ENCODE data around the gene AQP7. TPM values are rescaled to one million over a fixed set of nuclear protein-coding genes. Genes with fewer than 3 reads are reported as not detected.

Gene AQP7
- total RNA-seq, 4 donors from 2014 or later: 1.3 to 4.6 (median 2.1) TPM; not detected in 1

DNA sequence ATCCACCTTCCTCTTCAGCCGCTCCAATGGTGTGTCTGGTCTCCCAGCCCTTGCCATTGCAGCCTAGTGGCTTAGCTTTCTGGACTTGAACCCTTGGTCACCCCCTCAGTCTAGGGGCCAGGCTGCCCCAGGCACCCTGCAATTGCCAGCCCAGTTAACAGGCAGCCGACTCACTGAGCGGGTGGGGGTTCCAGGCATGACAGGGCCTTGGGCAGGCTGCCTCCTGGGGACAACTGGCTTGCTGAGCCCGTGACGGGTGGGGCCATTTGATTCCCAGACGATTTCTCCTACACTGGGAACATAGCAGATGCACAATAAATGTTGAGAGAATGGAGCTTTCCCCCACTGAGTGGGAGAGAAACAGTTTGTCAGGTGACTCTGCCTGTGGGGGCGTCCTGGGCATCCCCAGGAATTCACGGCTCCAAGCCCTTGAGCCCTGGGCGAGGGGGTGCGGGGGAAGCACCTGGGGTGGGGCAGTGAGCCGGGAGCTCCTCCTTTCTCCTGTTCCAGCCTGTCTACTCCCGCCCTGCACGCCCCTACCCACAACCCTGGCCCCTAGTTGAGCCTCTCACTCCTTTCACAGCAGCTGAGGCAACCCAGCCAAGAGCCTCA is 12.6 kb upstream of the AQP7 start:
- no peaks in the 10 kb centered on the region for H3K27me3 ChIP-seq
- DNase-seq: no peak
- no peak for TF ChIP-seq POLR2A (IDR thresholded peaks at IDR 0.05)
- TF ChIP-seq, protein P1, sequence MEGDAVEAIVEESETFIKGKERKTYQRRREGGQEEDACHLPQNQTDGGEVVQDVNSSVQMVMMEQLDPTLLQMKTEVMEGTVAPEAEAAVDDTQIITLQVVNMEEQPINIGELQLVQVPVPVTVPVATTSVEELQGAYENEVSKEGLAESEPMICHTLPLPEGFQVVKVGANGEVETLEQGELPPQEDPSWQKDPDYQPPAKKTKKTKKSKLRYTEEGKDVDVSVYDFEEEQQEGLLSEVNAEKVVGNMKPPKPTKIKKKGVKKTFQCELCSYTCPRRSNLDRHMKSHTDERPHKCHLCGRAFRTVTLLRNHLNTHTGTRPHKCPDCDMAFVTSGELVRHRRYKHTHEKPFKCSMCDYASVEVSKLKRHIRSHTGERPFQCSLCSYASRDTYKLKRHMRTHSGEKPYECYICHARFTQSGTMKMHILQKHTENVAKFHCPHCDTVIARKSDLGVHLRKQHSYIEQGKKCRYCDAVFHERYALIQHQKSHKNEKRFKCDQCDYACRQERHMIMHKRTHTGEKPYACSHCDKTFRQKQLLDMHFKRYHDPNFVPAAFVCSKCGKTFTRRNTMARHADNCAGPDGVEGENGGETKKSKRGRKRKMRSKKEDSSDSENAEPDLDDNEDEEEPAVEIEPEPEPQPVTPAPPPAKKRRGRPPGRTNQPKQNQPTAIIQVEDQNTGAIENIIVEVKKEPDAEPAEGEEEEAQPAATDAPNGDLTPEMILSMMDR (IDR thresholded peaks at IDR 0.05): no peak
- H3K4me1 ChIP-seq: no peaks in the 10 kb centered on the region
- H3K27ac ChIP-seq: no peak overlapping the region
- H3K9me3 ChIP-seq: no peaks in the 10 kb centered on the region
- no peaks in the 10 kb centered on the region for H3K36me3 ChIP-seq
- intact Hi-C loops (cut with DNase I; ENCODE audit: low total_unique reads): no loop called here
- no peak overlapping the region for H3K4me3 ChIP-seq

DNA sequence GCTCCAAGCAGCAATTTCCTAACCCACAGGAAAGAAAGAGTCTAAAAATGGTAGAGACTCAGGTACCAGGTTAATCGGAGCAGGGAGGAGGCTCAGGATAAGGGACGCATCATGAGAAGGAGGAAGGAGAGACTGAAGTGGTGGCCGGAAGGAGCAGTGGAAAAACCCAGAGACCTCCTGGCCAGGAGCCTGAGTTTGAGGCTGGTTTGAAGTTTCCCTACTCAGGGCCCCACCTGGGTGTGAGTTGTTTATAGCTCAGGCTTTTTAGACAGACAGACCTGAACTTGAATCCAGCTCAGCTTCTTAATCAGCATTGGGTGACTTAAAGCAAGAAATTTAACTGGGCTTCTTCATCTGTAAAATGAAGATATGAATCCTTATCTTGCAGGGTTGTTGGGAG is 11.9 kb upstream of the AQP7 start:
- intact Hi-C loops (cut with DNase I; ENCODE audit: low total_unique reads): no loop called here
- no peak overlapping the region for H3K27ac ChIP-seq
- no peak overlapping the region for H3K4me3 ChIP-seq
- H3K9me3 ChIP-seq: no peaks in the 10 kb centered on the region
- TF ChIP-seq, protein P1 (IDR thresholded peaks at IDR 0.05): no peak
- no peak for TF ChIP-seq POLR2A (IDR thresholded peaks at IDR 0.05)
- no peaks in the 10 kb centered on the region for H3K27me3 ChIP-seq
- DNase-seq: no peak
- no peaks in the 10 kb centered on the region for H3K36me3 ChIP-seq
- H3K4me1 ChIP-seq: no peaks in the 10 kb centered on the region

DNA sequence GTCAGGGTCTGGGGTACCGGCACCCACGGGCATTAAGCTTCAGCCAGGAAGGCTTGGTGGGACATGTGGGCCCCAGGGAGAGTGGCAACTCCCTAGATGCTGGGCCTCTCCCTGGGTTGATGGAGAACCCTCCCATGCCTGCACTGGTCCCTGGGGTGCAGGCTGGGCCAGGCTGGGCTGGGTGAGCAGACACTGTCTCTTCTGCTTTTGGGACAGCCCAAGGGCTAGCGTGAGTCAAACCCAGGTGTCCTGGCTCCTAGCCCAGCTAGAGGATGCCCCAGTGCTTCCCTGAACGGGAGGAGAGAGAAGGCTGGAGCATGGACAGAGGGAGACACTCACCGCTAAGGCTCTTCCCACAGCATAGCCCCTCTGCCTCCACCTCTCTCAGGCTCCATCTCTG is 5.7 kb upstream of the AQP7 start:
- H3K27ac ChIP-seq: no peak overlapping the region
- no peak for DNase-seq
- no peaks in the 10 kb centered on the region for H3K36me3 ChIP-seq
- TF ChIP-seq, protein P1 (IDR thresholded peaks at IDR 0.05): no peak
- TF ChIP-seq POLR2A (IDR thresholded peaks at IDR 0.05): no peak
- intact Hi-C loops (cut with DNase I; ENCODE audit: low total_unique reads): no loop called here
- peaks cover 0 to 1% of the 10 kb centered on the region in 2 donors for H3K4me1 ChIP-seq
- H3K27me3 ChIP-seq: no peaks in the 10 kb centered on the region
- no peaks in the 10 kb centered on the region for H3K9me3 ChIP-seq
- no peak overlapping the region for H3K4me3 ChIP-seq

DNA sequence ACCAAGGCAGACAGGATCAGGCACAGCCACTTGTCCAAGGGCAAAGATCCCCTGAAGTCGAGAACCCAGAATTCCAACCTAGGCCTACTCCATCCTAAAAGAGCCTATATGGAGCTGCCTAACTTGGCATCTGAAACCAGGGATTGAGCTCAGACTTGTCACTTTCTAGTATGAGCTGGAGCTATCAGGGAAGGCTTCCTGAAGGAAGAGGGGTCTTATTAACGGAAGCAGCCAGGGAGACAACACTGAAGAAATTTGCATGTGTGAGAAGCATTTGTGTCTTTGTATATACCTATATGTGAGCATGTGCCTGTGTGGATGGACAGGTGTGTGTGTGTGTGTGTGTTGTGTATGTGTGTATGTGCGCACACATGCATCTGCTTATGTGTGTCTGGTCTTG is 4.7 kb upstream of the AQP7 start:
- Histone ChIP-seq H3K27ac (no peak overlapping the region), H3K36me3 (no peaks in the 10 kb centered on the region), H3K9me3 (no peaks in the 10 kb centered on the region), H3K4me1 (peaks cover 0 to 3% of the 10 kb centered on the region in 2 donors), H3K27me3 (no peaks in the 10 kb centered on the region), H3K4me3 (no peak overlapping the region)
- intact Hi-C loops (cut with DNase I; ENCODE audit: low total_unique reads): no loop called here
- DNase-seq: no peak
- TF ChIP-seq, protein P1 (IDR thresholded peaks at IDR 0.05): no peak
- no peak for TF ChIP-seq POLR2A (IDR thresholded peaks at IDR 0.05)

DNA sequence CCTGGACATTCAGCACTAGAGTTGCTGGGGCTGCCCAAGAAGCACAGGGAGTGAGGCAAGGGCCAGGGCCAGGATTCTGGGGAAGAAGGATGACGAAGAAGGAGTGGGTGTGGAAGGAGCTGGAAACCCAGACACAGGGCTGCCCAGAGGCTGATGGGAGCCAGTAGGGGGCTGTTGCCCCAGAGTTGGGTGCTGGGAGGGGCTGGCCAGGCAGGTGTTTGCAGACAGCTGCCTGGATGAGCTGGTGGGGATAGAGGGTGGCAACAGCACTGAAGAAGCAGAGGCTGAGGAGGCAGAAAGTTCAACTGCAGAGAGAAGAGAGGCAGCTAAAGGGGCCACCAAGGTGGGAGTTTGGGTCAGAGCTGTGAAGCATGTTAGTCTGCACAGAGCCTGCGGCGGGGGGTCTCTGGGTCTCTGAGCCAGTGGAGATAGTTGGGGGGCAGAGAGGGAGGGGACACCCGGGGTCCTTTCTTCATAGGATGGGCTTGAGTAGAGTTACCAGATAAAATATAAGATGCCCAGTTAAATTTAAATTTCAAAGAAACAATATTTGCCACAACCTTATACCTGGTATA is 2.5 kb upstream of the AQP7 start:
- H3K9me3 ChIP-seq: no peaks in the 10 kb centered on the region
- H3K27ac ChIP-seq: no peak overlapping the region
- intact Hi-C loops (cut with DNase I; ENCODE audit: low total_unique reads): no loop called here
- H3K27me3 ChIP-seq: no peaks in the 10 kb centered on the region
- no peaks in the 10 kb centered on the region for H3K36me3 ChIP-seq
- TF ChIP-seq, protein P1 (IDR thresholded peaks at IDR 0.05): no peak
- no peak for TF ChIP-seq POLR2A (IDR thresholded peaks at IDR 0.05)
- H3K4me1 ChIP-seq: peaks cover 0 to 3% of the 10 kb centered on the region in 2 donors
- no peak overlapping the region for H3K4me3 ChIP-seq
- DNase-seq: no peak

Data from uterus (tissue), 4 donors.